Ramos (cell line): Measurements from ENCODE around the gene KRTAP4-8.
"Not testable (repeated sequence)": the region's sequence is repeated elsewhere in the genome, so short reads cannot be mapped to it uniquely, and the experiment has no call there.

Source experiments
- in situ Hi-C: fragments of 300-500 bp; cut with MboI; formaldehyde crosslinking; loops from one replicate; pipeline ENCODE4 v1.14.3; 2022; ENCODE audit warnings: low sequenced_read_pairs; ENCODE audit not compliant: unreplicated experiment

Gene KRTAP4-8

DNA sequence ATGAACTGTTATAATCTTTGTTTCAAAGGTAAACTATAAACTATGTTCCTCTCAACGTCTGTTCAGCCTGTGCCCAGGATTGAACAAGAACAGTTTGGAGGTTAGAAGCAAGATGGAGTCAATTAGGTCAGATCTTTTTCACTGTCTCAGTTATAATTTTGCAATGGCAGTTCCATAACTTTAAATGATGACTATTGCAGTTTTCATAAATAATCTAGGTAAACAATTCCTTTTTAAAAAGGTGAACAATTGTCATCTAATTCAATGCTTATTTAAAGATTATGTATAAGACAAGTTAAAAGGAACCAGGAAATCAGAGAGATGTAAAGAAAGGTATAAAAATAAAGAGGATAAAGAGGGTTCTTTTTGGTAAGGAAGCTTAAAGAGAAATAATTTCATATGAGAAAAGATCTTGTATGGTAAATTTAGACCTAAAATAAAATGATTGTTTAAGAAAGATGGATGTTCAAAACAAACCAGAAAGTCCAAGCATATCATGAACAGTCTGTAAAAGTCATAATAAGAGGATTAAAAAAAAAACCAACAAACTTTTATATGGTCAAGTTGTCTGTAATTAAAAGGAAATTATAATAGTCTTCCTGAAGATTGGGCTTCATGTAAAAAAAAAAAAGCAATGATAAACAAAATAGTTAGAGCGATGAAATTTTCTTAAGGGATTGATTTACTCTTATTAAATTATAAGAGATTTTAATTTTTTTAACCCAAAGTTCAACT lies 13.4 kb upstream of the KRTAP4-8 start:
- in situ Hi-C loops, result no loop called here

DNA sequence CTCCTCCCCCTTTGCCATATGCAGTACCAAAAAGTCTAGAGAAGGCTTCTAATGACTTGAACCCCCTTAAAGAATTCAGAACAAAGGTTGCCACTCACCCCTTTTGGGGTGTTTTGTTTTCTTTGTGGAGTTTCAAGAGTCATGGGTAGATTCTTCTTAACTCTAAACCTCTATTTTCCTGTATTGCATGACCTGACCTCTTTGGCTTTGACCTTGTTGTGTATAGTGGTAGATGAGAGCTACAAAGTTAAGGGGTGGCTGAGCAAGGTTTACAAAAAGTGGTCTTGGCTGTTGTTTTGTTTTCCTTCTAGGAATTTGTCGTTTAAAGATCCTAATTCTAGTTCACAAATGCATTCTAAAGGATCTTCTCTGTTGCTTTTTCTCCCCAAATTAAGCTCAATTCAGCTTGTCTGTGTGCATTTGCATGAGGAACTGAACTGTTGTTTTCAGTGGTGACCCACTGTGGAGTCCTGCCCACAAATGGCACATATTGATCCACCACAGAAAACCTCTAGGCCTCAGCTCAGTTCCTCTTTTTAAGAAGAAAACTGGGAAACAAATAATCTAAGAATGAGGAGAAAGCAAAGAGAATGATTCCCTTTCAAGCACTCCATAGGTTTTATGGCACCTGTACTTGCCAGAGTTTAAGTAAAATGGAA lies 10.9 kb upstream of the KRTAP4-8 start:
- in situ Hi-C loops, result not testable (repeated sequence)

- in situ Hi-C loops, result no loop called here
These were observed 10.1 kb upstream of the KRTAP4-8 start for GRCh38 chr17:41107941-41108450.

GRCh38 chr17:41105347-41105746 lies 7.4 kb upstream of the KRTAP4-8 start, which contains the start of gene KRTAP4-9:
Gene KRTAP4-9 (plus strand): TSS chr17:41105389. CDS start chr17:41105389, 0 bp downstream.
- in situ Hi-C loops, result not testable (repeated sequence)

DNA sequence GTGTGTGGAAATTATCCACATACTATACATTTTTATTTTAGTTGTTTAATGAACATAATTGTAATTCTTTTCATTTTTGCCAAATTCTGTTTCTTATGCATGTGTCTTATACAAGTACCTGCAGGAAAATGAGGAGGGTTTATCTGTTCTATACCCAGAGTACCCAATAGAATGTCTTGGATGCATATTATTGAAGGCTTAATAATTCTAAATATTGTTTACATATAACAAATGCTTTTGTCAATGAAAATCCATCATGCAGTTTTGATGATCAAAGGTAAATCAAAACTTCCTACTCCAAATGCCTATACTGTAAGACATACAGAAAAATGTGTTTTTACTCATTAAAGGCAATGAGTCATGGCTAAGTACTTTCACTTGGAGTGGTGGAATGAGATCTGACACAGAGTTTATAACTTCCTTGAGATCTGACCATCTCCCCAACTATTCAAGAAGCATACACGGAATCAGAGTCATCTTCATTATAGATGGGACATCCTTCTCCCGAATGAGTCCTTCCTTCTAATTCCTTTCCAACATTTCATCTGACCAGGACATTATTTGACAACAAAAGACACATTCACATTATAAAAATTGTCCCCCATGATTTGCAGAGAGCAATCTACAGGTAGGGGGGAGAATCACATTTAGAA lies 6.6 kb upstream of the KRTAP4-8 start:
- in situ Hi-C loops, result not testable (repeated sequence)

DNA sequence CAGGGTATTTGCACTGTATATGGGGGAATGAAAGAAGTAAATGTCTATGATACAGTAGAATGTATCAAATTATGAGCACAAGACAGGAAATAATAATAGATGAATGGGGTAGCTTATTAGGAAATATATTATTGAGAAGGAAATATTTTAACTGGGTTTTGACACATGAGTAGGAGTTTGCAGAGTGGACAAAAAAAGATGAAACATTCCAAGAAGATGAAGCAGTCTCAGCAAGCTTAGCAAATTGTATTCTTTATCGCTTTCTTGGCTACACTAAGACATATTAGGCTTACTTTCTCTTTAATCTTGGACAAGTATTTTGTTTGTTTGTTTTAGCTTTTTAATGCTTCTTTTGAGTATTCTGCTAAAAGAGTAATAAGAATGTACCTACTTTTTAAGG lies 6.0 kb upstream of the KRTAP4-8 start:
- in situ Hi-C loops, result no loop called here

DNA sequence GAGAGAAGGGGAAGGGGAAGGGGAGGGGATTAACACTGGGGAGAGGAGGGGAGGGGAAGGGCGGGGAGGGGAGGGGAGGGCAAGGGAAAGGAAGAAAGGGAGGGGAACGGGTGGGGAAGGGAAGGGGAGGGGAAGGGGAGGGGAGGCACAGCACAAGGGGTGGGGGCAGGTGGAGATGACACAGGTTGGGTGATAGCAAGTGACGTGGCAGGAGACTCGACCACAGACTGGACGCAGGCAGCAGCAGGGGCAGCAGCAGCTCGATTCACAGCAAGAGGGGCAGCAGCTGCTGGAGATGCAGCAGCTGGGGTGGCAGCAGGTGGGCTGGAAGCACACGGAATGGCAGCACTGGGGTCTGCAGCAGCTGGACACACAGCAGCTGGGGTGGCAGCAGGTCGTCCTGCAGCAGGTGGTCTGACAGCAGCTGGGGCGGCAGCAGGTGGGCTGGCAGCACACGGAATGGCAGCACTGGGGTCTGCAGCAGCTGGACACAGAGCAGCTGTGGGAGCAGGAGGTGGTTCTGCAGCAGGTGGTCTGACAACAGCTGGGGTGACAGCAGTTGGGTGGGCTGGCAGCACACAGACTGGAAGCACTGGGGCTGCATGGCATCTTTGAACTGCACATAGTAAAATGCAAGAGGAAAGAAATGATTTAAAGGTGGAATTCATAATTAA lies 3.8 kb upstream of the KRTAP4-8 start, which contains the start of gene KRTAP4-16:
Gene KRTAP4-16, minus strand, starts transcription at position 624 of the 674 bp plus-strand sequence. Its CDS starts 0 bp downstream, at position 624.
- in situ Hi-C loops, result no loop called here

GRCh38 chr17:41099682-41100480 lies 1.9 kb upstream of the KRTAP4-8 start:
- in situ Hi-C loops, result not testable (repeated sequence)

DNA sequence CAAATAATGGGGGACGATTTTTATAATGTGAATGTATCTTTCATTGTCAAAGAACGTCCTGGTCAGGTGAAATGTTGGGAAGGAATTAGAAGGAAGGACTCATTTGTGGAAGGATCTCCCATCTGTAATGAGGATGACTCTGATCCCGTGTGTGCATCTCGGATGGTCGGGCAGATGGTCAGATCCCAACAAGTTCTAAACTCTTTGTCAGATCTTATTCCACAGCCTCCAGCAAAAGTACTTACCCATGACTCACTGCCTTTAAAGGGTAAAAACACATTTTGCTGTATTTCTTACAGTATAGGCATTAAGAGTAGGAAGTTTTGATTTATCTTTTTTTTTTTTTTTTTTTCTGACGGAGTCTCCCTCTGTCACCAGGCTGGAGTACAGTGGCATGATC lies 539 bp upstream of the KRTAP4-8 start:
- in situ Hi-C loops, result no loop called here

DNA sequence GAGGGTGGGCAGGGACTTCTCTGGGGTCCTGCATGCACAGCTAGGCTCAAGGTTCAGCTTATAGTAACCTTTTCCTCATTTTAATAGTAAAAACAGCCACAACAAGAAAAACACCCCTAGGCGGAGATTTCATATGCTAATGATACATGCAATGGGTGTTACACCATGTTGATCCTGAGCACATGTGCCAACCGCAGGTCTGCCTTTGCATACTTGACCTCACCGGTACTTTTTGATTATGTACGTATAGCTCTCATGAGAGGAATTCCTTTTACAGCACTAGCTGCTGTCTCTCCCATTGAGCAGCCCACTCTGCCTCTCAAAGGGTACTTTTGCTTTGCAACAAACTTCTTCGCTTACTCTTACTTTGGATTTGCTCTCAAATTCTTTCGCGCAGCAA lies 1.9 kb downstream of the KRTAP4-8 start:
- in situ Hi-C loops, result no loop called here

GRCh38 chr17:41088760-41089352 lies 9.1 kb downstream of the KRTAP4-8 start:
- in situ Hi-C loops, result not testable (repeated sequence)

DNA sequence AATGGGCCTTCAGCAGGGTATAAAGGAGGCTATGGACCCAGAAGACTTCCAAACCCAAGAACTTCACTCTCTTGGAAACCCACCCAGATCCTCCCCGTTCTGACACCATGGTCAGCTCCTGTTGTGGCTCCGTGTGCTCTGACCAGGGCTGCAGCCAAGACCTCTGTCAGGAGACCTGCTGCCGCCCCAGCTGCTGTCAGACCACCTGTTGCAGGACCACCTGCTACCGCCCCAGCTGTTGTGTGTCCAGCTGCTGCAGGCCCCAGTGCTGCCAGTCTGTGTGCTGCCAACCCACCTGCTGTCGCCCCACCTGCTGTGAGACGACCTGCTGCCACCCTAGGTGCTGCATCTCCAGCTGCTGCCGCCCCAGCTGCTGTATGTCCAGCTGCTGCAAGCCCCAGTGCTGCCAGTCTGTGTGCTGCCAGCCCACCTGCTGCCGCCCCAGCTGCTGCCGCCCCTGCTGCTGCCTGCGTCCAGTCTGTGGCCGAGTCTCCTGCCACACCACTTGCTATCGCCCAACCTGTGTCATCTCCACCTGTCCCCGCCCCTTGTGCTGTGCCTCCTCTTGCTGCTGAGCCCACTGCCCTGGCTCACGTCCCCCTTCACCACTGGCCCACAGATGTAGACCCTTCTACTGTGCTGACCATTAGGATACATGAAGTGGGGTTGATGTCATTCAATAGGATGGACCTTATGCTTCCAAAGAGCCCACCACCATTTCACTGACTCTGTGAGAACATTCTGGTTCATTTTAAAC lies 13.7 kb downstream of the KRTAP4-8 start, which contains the start of gene KRTAP4-7:
Gene KRTAP4-7, plus strand, starts transcription at position 51 of the 757 bp plus-strand sequence. Its CDS starts 57 bp downstream, at position 108.
- in situ Hi-C loops, result not testable (repeated sequence)

DNA sequence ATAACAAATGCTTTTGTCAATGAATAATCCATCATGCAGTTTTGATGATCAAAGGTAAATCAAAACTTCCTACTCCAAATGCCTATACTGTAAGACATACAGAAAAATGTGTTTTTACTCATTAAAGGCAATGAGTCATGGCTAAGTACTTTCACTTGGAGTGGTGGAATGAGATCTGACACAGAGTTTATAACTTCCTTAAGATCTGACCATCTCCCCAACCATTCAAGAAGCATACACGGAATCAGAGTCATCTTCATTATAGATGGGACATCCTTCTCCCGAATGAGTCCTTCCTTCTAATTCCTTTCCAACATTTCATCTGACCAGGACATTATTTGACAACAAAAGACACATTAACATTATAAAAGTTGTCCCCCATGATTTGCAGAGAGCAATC lies 14.5 kb downstream of the KRTAP4-8 start:
- in situ Hi-C loops, result not testable (repeated sequence)

GRCh38 chr17:41082626-41083025 lies 15.3 kb downstream of the KRTAP4-8 start:
- in situ Hi-C loops, result no loop called here

DNA sequence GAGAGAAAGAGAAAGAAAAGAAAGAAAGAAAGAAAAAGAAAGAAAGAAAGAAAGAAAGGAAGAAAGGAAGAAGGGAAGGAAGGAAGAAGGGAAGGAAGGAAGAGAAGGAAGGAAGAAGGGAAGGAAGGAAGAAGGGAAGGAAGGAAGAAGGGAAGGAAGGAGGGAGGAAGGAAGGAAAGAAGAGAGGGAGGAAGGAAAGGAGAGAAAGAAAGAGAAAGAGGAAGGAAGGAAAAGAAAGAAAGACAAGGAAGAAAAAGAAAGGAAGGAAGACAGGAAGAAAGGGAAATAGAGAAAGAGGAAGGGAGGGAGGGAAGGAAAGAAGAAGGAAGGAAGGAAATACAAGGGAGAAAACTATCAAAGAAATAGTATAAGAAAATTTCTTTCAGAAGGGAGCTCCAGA lies 21.2 kb downstream of the KRTAP4-8 start:
- in situ Hi-C loops, result no loop called here

DNA sequence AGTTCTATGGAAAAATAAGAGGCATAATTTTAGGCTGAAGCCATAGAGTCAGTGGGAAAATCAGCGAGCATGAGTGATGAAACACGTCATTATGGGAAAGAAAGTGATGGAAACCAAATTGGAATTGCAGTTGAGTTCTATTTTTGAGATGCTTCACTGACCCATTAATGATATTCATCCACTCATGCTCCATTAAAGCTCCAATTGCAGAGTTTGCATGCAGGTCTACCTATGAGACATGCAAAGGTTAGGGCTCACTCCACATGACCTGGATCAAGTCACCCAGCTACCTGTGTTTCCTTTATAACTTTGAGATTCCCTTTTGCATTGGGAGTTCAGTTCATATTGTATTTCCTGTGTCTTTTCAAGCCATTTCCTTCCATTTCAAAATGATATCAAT lies 24.3 kb downstream of the KRTAP4-8 start:
- in situ Hi-C loops, result no loop called here

DNA sequence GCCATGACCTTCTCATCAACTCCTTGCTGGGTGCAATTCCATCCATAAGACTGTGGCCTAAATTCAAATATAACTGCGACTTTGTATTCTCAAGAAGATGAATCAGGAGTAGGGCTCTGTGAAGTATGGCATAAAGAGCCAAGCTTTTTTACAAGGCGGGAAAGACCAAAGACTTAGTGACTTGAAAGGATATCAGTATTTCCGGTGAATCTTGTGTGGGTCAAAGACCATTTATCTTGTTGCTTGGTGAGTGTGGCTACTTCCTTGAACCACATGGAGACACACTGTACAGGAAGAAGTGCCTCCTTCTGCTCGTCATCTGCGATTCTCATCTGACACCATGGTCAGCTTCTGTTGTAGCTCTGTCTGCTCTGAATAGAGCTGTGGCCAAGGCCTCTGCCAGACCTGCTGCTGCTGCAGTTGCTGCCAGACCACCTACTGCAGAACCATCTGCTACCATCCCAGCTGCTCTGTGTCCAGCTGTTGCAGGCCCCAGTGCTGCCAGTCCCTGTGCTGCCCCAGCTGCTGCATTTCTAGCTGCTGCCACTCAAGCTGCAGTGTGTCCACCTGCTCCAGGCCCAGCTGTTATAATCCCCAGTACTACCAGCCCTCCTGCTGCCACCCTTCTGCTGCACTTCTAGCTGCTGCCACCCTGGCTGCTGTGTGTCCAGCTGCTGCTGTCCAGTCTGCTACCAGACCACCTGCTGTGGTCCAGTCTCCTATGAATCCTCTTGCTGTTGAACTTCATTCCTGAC lies 26.2 kb downstream of the KRTAP4-8 start:
- in situ Hi-C loops, result no loop called here

DNA sequence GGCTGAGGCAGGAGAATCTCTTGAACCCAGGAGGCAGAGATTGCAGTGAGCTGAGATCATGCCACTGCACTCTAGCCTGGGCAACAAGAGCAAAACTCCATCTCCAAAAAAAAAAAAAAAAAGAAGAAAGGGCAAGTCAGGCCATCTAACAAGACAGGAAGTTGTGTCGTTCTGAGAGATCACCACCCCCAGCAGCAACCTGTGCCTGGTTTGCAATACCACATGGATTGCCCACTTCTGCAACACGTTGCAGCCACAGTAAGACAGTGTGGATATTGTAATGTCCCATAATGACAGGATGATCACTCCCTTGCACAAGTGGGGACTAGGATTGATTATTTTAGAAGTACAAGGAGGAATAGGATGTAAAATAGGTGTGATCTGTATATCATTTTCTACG lies 28.9 kb downstream of the KRTAP4-8 start:
- in situ Hi-C loops, result no loop called here
